Rectal smooth muscle tissue (tissue), 1 donor: Measurements from ENCODE around the gene UBL5.
"Not testable (repeated sequence)": the region's sequence is repeated elsewhere in the genome, so short reads cannot be mapped to it uniquely, and the experiment has no call there.

Experiments
- H3K27ac ChIP-seq: one replicate; pipeline ENCODE4 v1.7.0; 2013; ENCODE audit warnings: low read depth, low read length, inconsistent platforms
- H3K27me3 ChIP-seq: one replicate; pipeline ENCODE4 v1.7.0; 2013; ENCODE audit warnings: low read length; ENCODE audit not compliant: control insufficient read depth, insufficient read depth
- H3K36me3 ChIP-seq: one replicate; pipeline ENCODE4 v1.7.0; 2013; ENCODE audit warnings: low read length; ENCODE audit not compliant: control insufficient read depth, insufficient read depth
- H3K4me1 ChIP-seq: one replicate; pipeline ENCODE4 v1.7.0; 2013; ENCODE audit warnings: low read length; ENCODE audit not compliant: control insufficient read depth, insufficient read depth
- H3K4me3 ChIP-seq: one replicate; pipeline ENCODE4 v1.7.0; 2013; ENCODE audit warnings: low read length
- H3K9ac ChIP-seq: one replicate; pipeline ENCODE4 v1.7.0; 2013; ENCODE audit warnings: low read length

The UBL5 gene

GRCh38 chr19:9819596-9819909, 8.2 kb upstream of the UBL5 start:
- Histone ChIP-seq H3K9ac (no peak overlapping the region), H3K4me3 (peak overlapping the region; percentile 56), H3K27ac (peak overlapping the region; percentile 65), H3K4me1 (peaks cover 8% of the 10 kb centered on the region), H3K36me3 (no peaks in the 10 kb centered on the region), H3K27me3 (no peaks in the 10 kb centered on the region)

DNA sequence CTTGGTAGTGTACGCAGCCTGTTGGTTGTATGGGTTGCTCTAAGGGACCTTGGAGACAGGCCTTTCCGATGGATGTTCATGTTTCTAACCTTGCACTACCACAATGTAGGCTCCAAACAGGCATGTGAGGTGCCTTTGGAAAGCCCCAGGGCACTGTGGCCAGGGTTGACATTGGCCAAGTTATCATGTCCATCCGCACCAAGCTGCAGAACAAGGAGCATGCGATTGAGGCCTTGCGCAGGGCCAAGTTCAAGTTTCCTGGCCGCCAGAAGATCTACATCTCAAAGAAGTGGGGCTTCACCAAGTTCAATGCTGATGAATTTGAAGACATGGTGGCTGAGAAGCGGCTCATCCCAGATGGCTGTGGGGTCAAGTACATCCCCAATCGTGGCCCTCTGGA, 7.7 kb upstream of the UBL5 start:
- not testable (repeated sequence) for H3K4me1 ChIP-seq, H3K36me3 ChIP-seq, H3K9ac ChIP-seq, H3K27me3 ChIP-seq
- Histone ChIP-seq H3K4me3 (peak overlapping the region; percentile 56), H3K27ac (peak overlapping the region; percentile 65)

- H3K36me3 ChIP-seq, result no peaks in the 10 kb centered on the region
- no peak overlapping the region for H3K9ac ChIP-seq
- no peaks in the 10 kb centered on the region for H3K27me3 ChIP-seq
- H3K4me1 ChIP-seq, result peaks cover 11% of the 10 kb centered on the region
- no peak overlapping the region for H3K4me3 ChIP-seq
- no peak overlapping the region for H3K27ac ChIP-seq
Observed at GRCh38 chr19:9823816-9824215, 3.9 kb upstream of the UBL5 start.

DNA sequence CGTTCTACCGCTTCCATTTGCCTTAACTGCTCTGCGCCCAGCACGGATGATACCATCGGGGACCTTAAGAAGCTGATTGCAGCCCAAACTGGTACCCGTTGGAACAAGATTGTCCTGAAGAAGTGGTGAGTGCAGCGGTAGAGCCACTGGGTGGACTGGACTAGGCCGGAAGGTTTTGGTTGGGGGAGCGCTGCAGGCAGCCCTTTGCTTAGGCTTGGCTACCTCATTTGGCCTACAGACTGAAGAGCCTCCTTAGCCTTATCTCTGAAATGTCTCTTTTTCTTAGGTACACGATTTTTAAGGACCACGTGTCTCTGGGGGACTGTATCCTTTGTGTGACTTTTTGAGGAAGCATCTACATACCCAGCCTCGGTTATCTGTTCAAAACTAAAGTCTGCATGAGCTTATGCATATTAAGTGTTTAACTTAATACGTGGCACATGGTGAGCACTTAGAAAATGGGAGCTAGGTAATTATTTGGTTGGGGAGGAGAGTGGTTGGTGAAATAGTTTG, 889 bp downstream of the UBL5 start:
- Histone ChIP-seq H3K36me3 (no peaks in the 10 kb centered on the region), H3K27me3 (no peaks in the 10 kb centered on the region), H3K27ac (no peak overlapping the region), H3K9ac (peak overlapping the region; percentile 86), H3K4me3 (peak overlapping the region; percentile 92), H3K4me1 (peaks cover 11% of the 10 kb centered on the region)

DNA sequence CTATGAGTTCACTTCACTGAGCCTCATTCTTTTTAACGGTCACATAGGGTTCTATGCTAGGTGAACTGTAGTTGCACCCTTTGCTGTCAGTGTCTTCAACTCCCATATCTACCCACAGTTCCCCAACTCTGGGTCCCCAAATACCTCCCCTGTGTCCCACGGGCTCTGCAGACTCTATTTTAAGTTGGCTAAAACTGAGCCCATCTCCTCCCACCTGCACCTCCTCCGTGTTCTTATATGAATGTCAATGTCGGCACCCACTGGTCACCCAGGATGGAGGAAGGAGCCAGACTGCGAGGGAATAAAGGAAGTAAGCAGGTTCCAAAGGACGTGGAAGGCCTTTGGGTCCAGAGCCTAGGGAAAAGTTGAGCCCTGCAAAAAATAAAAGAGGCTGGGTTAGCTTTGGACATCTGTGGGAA, 6.6 kb downstream of the UBL5 start:
- Histone ChIP-seq H3K27ac (no peak overlapping the region), H3K4me1 (peaks cover 12% of the 10 kb centered on the region), H3K36me3 (peaks cover 7% of the 10 kb centered on the region), H3K27me3 (no peaks in the 10 kb centered on the region), H3K9ac (no peak overlapping the region), H3K4me3 (peak overlapping the region; percentile 77)

DNA sequence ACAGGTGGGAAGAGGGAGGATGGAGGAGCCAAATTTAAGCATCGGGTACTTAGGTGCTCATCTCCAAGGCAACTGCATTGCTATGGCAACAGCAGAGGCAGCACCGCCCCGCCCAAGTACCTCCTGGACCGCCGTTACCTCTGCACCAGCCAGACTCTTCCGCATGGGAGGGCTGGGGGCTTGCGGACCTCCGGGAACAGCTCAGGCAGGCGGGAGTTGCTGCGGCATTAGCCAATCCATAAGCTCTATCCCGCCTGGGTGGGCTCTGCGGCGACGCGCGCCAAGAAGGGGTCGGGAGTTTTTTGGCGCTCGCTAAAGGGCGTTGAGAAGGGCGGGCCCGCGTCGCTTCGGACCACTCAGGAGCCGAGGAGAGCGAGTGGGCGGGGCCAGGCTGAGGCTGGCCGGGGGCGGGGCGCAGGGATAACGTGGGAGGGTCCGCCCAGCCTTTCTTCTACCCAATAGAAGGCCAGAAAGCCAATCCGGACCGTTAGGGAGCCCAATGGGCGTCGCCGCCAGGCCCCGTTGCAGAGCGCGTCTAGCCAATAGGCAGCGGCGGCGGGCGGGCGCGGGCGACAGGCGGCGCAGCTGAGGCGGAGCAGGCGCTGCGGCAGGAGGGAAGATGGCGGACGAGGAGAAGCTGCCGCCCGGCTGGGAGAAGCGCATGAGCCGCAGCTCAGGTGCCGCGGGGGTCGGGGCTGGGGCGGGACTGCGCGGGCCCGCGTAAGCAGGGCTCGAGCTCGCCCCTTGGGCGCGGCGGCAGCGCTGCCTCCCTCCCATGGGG, 7.2 kb downstream of the UBL5 start, which contains the start of gene PIN1:
TSS of gene PIN1 (plus strand) at position 593 of the 781 bp plus-strand sequence. CDS start at position 620, 27 bp downstream.
- H3K4me1 ChIP-seq, result peaks cover 12% of the 10 kb centered on the region
- peak within 1 kb of the TSS; percentile 51 for H3K27ac ChIP-seq
- H3K27me3 ChIP-seq, result no peaks in the 10 kb centered on the region
- peak within 1 kb of the TSS; percentile 95 for H3K4me3 ChIP-seq
- peaks cover 7% of the 10 kb centered on the region for H3K36me3 ChIP-seq
- H3K9ac ChIP-seq, result no peak within 1 kb of the TSS

- H3K27ac ChIP-seq, result peak overlapping the region; percentile 51
- H3K36me3 ChIP-seq, result peaks cover 10% of the 10 kb centered on the region
- H3K9ac ChIP-seq, result no peak overlapping the region
- H3K27me3 ChIP-seq, result no peaks in the 10 kb centered on the region
- H3K4me3 ChIP-seq, result peak overlapping the region; percentile 95
- H3K4me1 ChIP-seq, result peaks cover 12% of the 10 kb centered on the region
Observed at GRCh38 chr19:9835507-9835949, 7.8 kb downstream of the UBL5 start.

DNA sequence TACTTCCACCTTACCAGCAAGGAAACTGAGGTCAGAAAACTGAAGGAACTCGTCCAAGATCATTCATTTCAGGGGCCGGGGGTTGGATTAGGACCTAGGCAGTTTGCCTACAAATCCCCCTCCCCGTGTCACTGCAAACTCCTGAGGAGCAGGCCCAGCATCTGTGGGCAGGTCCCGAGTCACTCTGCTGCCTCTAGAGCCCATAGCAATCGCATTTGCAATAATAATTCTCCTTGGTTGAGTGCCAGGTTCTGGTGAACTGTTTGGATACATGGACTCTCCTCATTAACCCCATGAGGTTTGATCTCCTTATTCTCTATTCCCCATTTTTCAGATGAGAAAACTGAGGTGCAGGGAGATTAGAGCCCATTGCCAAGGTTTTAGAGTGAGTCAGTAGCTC, 8.3 kb downstream of the UBL5 start:
- no peaks in the 10 kb centered on the region for H3K27me3 ChIP-seq
- H3K4me3 ChIP-seq, result peak overlapping the region; percentile 95
- H3K9ac ChIP-seq, result no peak overlapping the region
- peaks cover 12% of the 10 kb centered on the region for H3K4me1 ChIP-seq
- H3K36me3 ChIP-seq, result peaks cover 15% of the 10 kb centered on the region
- no peak overlapping the region for H3K27ac ChIP-seq

DNA sequence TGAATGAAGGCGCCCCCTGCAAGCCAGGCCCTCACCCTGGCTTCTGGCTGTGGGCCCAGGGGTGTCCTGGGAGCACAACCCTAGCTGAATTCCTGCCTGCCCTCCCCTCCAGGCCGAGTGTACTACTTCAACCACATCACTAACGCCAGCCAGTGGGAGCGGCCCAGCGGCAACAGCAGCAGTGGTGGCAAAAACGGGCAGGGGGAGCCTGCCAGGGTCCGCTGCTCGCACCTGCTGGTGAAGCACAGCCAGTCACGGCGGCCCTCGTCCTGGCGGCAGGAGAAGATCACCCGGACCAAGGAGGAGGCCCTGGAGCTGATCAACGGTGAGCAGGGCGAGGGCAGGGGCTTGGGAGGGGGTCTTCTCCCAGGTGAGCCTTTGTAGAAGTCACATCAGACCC, 10.6 kb downstream of the UBL5 start:
- Histone ChIP-seq H3K36me3 (peaks cover 36% of the 10 kb centered on the region), H3K9ac (no peak overlapping the region), H3K4me1 (peaks cover 12% of the 10 kb centered on the region), H3K27me3 (no peaks in the 10 kb centered on the region), H3K27ac (no peak overlapping the region), H3K4me3 (no peak overlapping the region)

GRCh38 chr19:9839415-9839814, 11.7 kb downstream of the UBL5 start:
- H3K36me3 ChIP-seq, result peaks cover 44% of the 10 kb centered on the region
- no peak overlapping the region for H3K9ac ChIP-seq
- H3K4me1 ChIP-seq, result peaks cover 12% of the 10 kb centered on the region
- no peak overlapping the region for H3K27ac ChIP-seq
- no peak overlapping the region for H3K4me3 ChIP-seq
- no peaks in the 10 kb centered on the region for H3K27me3 ChIP-seq

DNA sequence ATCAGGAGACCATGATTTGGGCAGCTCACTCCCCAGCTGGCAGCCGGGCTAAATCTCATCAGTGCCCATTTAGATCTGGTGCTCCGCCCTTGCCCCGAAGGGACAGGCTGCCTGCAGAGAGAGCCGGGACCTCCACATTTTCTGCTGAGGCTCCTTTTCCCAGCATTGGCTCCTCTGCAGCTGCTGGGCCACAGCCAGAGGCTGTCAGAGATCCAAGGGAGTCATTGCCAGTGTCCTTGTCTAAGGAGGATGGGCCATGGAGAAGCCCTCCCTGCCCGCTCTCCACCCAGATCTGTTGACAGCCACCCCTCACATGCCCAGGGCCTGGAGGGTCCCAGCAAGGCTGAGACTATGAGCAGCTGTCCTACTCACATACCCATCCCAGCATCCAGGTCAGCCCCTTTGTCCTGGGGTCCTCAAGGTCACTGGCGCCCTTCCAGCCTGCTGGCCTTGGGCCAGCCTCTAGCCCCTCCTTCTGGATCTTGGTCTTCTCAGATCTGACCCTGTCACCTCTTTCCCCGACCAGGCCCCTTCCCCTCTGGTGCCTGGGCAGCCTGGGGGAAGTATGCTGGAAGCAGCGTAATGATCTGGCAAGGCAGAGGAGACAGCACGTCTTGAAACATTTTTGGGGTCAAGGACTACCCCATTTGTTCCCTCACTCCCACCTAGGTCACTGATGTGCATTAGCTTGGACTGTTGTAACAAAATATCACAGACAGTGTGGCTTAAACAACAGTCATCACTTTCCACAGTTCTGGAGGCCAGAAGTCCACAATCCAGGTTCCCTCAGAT, 15.3 kb downstream of the UBL5 start:
- Histone ChIP-seq H3K27me3 (no peaks in the 10 kb centered on the region), H3K4me3 (no peak overlapping the region), H3K4me1 (peaks cover 8% of the 10 kb centered on the region), H3K36me3 (peaks cover 57% of the 10 kb centered on the region), H3K9ac (no peak overlapping the region), H3K27ac (no peak overlapping the region)

GRCh38 chr19:9843626-9844273, 16.0 kb downstream of the UBL5 start:
- H3K4me3 ChIP-seq, H3K27ac ChIP-seq, H3K4me1 ChIP-seq, H3K9ac ChIP-seq, H3K27me3 ChIP-seq: not testable (repeated sequence)
- H3K36me3 ChIP-seq, result peaks cover 53% of the 10 kb centered on the region
